Adrenal gland (tissue), 5 donors: ENCODE results near the gene UBE2B.

Experiments
- CTCF ChIP-seq, 6 experiments: fragments of 450-650 bp in 4 of 6; fragments of 200-600 bp in 2 of 6; sonication (generic) in 1 of 6; IDR thresholded peaks; 1 replicate in 5 of 6; 2 replicates in 1 of 6; pipeline versions ENCODE4 v1.5.1 to v1.8.0; 2016 to 2021; ENCODE audit warnings: antibody characterized with exemption in 6 of 6, mild to moderate bottlenecking in 2 of 6, moderate library complexity in 1 of 6
- POLR2A ChIP-seq, 2 donors: fragments of 450-650 bp; IDR thresholded peaks; one replicate each; pipeline ENCODE4 v1.6.1; 2017; ENCODE audit warnings: antibody characterized with exemption in 2 of 2, mild to moderate bottlenecking in 2 of 2, moderate library complexity in 1 of 2
- donor health status: DM: no; HTN: no; CAD: no.

GRCh38 chr5:134397196-134397595 is 25.8 kb downstream of the UBE2B start:
- no peak for TF ChIP-seq CTCF (IDR thresholded peaks at IDR 0.05)
- no peak for TF ChIP-seq POLR2A (IDR thresholded peaks at IDR 0.05)
